Measurements from ENCODE around the gene STRA6.

GRCh38 chr15:74133694-74134386, 68.7 kb downstream of the STRA6 start:
- TF ChIP-seq CTCF (conservative IDR thresholded peaks at IDR 0.05; ENCODE audit: low read length) (no peak), EZH2phosphoT487 (IDR thresholded peaks at IDR 0.05; ENCODE audit: borderline replicate concordance, low read depth, low read length) (no peak)

Measured in OCI-LY7 (cell line).